SK-N-SH treated with all-trans-retinoic acid at 6 μM for 48 hours (cell line): ENCODE data around the gene SYCP2L.

Source experiments
- ATAC-seq: fragments of 200-7000 bp; cut with Tn5 transposase; 3 replicates; pipeline ENCODE4 v1.9.1; 2020; ENCODE audit warnings: mild to moderate bottlenecking, moderate library complexity
- ARNTL ChIP-seq: fragments of 450-650 bp; formaldehyde crosslinking; IDR thresholded peaks from 2 replicates; pipeline ENCODE4 v1.5.0; 2020; ENCODE audit warnings: low read depth, mild to moderate bottlenecking, moderate library complexity, borderline replicate concordance
- BACH2 ChIP-seq: fragments of 250-450 bp; sonication (Bioruptor Pico); IDR thresholded peaks from 2 replicates; pipeline ENCODE4 v1.9.0; 2021; ENCODE audit warnings: mild to moderate bottlenecking, borderline replicate concordance
- CREB5 ChIP-seq: fragments of 250-450 bp; sonication (Bioruptor Pico); IDR thresholded peaks from 2 replicates; pipeline ENCODE4 v1.5.1; 2020; ENCODE audit warnings: low read depth, mild to moderate bottlenecking, moderate library complexity
- CSDC2 ChIP-seq: fragments of 250-450 bp; sonication (Bioruptor Pico); IDR thresholded peaks from 2 replicates; pipeline ENCODE4 v1.5.0; 2020; ENCODE audit warnings: mild to moderate bottlenecking, moderate library complexity
- CSRNP3 ChIP-seq: fragments of 250-450 bp; sonication (Bioruptor Pico); IDR thresholded peaks from 2 replicates; pipeline ENCODE4 v1.5.1; 2021; ENCODE audit warnings: mild to moderate bottlenecking, moderate library complexity
- ESRRG ChIP-seq: fragments of 250-450 bp; sonication (Bioruptor Pico); IDR thresholded peaks from 2 replicates; pipeline ENCODE4 v1.6.1; 2021; ENCODE audit warnings: mild to moderate bottlenecking
- GLIS3 ChIP-seq: fragments of 250-450 bp; sonication (Bioruptor Pico); IDR thresholded peaks from 2 replicates; pipeline ENCODE4 v1.5.0; 2020; ENCODE audit warnings: mild to moderate bottlenecking, moderate library complexity
- ISL1 ChIP-seq: fragments of 250-450 bp; sonication (Bioruptor Pico); IDR thresholded peaks from 2 replicates; pipeline ENCODE4 v2.1.2; 2022; ENCODE audit warnings: mild to moderate bottlenecking, moderate library complexity
- POU6F1 ChIP-seq: fragments of 250-450 bp; sonication (Bioruptor Pico); IDR thresholded peaks from 2 replicates; pipeline ENCODE4 v1.8.0; 2021; ENCODE audit warnings: low read depth, mild to moderate bottlenecking, moderate library complexity, borderline replicate concordance
- PPARA ChIP-seq: fragments of 250-450 bp; sonication (Bioruptor Pico); IDR thresholded peaks from 2 replicates; pipeline ENCODE4 v1.5.0; 2020; ENCODE audit warnings: mild to moderate bottlenecking, borderline replicate concordance
- RARB ChIP-seq: fragments of 250-450 bp; sonication (Bioruptor Pico); IDR thresholded peaks from 2 replicates; pipeline ENCODE4 v1.8.0; 2021; ENCODE audit warnings: mild to moderate bottlenecking, moderate library complexity
- SNAI2 ChIP-seq: fragments of 250-450 bp; sonication (Bioruptor Pico); IDR thresholded peaks from 2 replicates; pipeline ENCODE4 v1.5.0; 2020; ENCODE audit warnings: mild to moderate bottlenecking, moderate library complexity
- TCF4 ChIP-seq: fragments of 250-450 bp; sonication (Bioruptor Pico); IDR thresholded peaks from 2 replicates; pipeline ENCODE4 v1.8.0; 2021; ENCODE audit warnings: mild to moderate bottlenecking, moderate library complexity, borderline replicate concordance
- TOX ChIP-seq: fragments of 250-450 bp; sonication (Bioruptor Pico); IDR thresholded peaks from 2 replicates; pipeline ENCODE4 v1.8.0; 2021; ENCODE audit warnings: mild to moderate bottlenecking, moderate library complexity, borderline replicate concordance
- TSHZ2 ChIP-seq: fragments of 250-450 bp; sonication (Bioruptor Pico); IDR thresholded peaks from 2 replicates; pipeline ENCODE4 v1.5.0; 2020; ENCODE audit warnings: mild to moderate bottlenecking, moderate library complexity
- ZC3H10 ChIP-seq: fragments of 250-450 bp; sonication (Bioruptor Pico); IDR thresholded peaks from 2 replicates; pipeline ENCODE4 v1.5.1; 2021; ENCODE audit warnings: mild to moderate bottlenecking, moderate library complexity
- ZFP30 ChIP-seq: fragments of 450-650 bp; formaldehyde crosslinking; IDR thresholded peaks from 2 replicates; pipeline ENCODE4 v1.5.0; 2022; ENCODE audit warnings: mild to moderate bottlenecking, moderate library complexity
- ZNF565 ChIP-seq: fragments of 450-650 bp; formaldehyde crosslinking; conservative IDR thresholded peaks from 2 replicates; pipeline ENCODE4 v1.5.0; 2020; ENCODE audit warnings: low read depth, mild to moderate bottlenecking, moderate library complexity
- ZNF70 ChIP-seq: fragments of 450-650 bp; formaldehyde crosslinking; IDR thresholded peaks from 2 replicates; pipeline ENCODE4 v1.5.0; 2020; ENCODE audit warnings: mild to moderate bottlenecking, moderate library complexity
- ZNF8 ChIP-seq: fragments of 450-650 bp; formaldehyde crosslinking; IDR thresholded peaks from 2 replicates; pipeline ENCODE4 v1.5.0; 2020; ENCODE audit warnings: mild to moderate bottlenecking, moderate library complexity

The SYCP2L gene

GRCh38 chr6:11013721-11014070 lies 126.8 kb downstream of the SYCP2L start:
- TF ChIP-seq ZC3H10 (CRISPR knock-in tag) (no peak), ESRRG (CRISPR knock-in tag) (no peak), CREB5 (CRISPR knock-in tag) (no peak), ZNF565 (CRISPR knock-in tag) (no peak), ISL1 (CRISPR knock-in tag) (no peak), ZNF8 (CRISPR knock-in tag) (no peak), PPARA (CRISPR knock-in tag) (no peak), ARNTL (CRISPR knock-in tag) (no peak), POU6F1 (no peak), CSRNP3 (no peak), GLIS3 (CRISPR knock-in tag) (no peak), SNAI2 (no peak), TOX (CRISPR knock-in tag) (no peak), BACH2 (CRISPR knock-in tag) (no peak), ZNF70 (CRISPR knock-in tag) (no peak), CSDC2 (no peak), TCF4 (CRISPR knock-in tag) (no peak), RARB (no peak)
- ATAC-seq = no peak

- ATAC-seq = no peak
- TF ChIP-seq TSHZ2 (CRISPR knock-in tag) (no peak), CSDC2 (no peak), POU6F1 (no peak), ESRRG (CRISPR knock-in tag) (no peak), TOX (CRISPR knock-in tag) (no peak), ARNTL (CRISPR knock-in tag) (no peak), CSRNP3 (no peak), ZNF565 (CRISPR knock-in tag) (no peak)
- TF ChIP-seq, all 23 proteins: peak for 0
Measured at GRCh38 chr6:11015102-11015501, 128.2 kb downstream of the SYCP2L start.

GRCh38 chr6:11016452-11016851 lies 129.6 kb downstream of the SYCP2L start:
- no peak for TF ChIP-seq POU6F1
- TF ChIP-seq TCF4 (CRISPR knock-in tag) = no peak
- no peak for TF ChIP-seq ZFP30 (CRISPR knock-in tag)
- TF ChIP-seq SNAI2 = no peak
- TF ChIP-seq CSDC2 = no peak
- TF ChIP-seq ESRRG (CRISPR knock-in tag) = no peak
- no peak for TF ChIP-seq CREB5 (CRISPR knock-in tag)
- ATAC-seq = no peak
